BLaER1 (cell line): Measurements from ENCODE around the gene OSBP2.

Experiments
- H3K27ac ChIP-seq: shearing (Covaris generic); formaldehyde crosslinking; 2 replicates; pipeline ENCODE4 v1.8.1; 2022
- H3K27me3 ChIP-seq: shearing (Covaris generic); formaldehyde crosslinking; 2 replicates; pipeline ENCODE4 v1.8.1; 2022
- H3K36me3 ChIP-seq: shearing (Covaris generic); formaldehyde crosslinking; 2 replicates; pipeline ENCODE4 v1.8.1; 2022
- H3K4me1 ChIP-seq: shearing (Covaris generic); formaldehyde crosslinking; 2 replicates; pipeline ENCODE4 v1.8.1; 2022
- H3K4me2 ChIP-seq: shearing (Covaris generic); formaldehyde crosslinking; 2 replicates; pipeline ENCODE4 v1.8.1; 2022
- H3K4me3 ChIP-seq: shearing (Covaris generic); formaldehyde crosslinking; 2 replicates; pipeline ENCODE4 v1.8.1; 2022
- H3K9ac ChIP-seq: shearing (Covaris generic); formaldehyde crosslinking; 2 replicates; pipeline ENCODE4 v1.8.1; 2022
- H3K9me3 ChIP-seq: shearing (Covaris generic); formaldehyde crosslinking; 2 replicates; pipeline ENCODE4 v1.8.1; 2022
- H4K20me1 ChIP-seq: shearing (Covaris generic); formaldehyde crosslinking; 2 replicates; pipeline ENCODE4 v1.8.1; 2022
- Cebpa-rat ChIP-seq: shearing (Covaris generic); IDR thresholded peaks from 2 replicates; pipeline ENCODE4 v1.8.1; 2022

The OSBP2 gene

DNA sequence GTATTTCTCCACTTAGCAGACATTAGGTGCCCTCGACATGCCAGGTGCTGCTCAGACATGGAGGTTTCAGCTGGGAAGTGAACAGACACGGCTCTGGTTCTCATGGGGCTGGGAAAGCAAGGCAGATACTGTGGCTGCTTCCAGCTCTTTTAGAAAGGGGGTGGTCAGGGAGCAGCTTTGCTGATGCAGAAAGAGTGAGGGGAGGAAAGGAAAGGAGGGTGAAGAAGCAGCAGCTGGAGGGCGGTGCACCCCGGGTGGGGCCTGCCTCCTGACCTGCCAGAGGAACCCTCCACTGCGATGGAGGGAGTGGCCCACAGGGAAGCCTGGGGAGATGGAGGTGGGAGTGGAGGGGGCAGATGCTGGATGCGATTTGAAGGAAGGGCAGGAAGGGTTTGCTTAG lies 197.1 kb downstream of the OSBP2 start:
- no peaks in the 10 kb centered on the region for H3K27me3 ChIP-seq
- peak overlapping the region; percentile 59 for H3K27ac ChIP-seq
- no peak overlapping the region for H3K9ac ChIP-seq
- H3K4me3 ChIP-seq: no peak overlapping the region
- H3K4me2 ChIP-seq: peak overlapping the region; percentile 65
- H4K20me1 ChIP-seq: no peaks in the 10 kb centered on the region
- peaks cover 12% of the 10 kb centered on the region; the same call in 1 of the 2 replicates for H3K36me3 ChIP-seq
- no peaks in the 10 kb centered on the region for H3K9me3 ChIP-seq
- no peak for TF ChIP-seq Cebpa-rat
- peaks cover 39% of the 10 kb centered on the region for H3K4me1 ChIP-seq

DNA sequence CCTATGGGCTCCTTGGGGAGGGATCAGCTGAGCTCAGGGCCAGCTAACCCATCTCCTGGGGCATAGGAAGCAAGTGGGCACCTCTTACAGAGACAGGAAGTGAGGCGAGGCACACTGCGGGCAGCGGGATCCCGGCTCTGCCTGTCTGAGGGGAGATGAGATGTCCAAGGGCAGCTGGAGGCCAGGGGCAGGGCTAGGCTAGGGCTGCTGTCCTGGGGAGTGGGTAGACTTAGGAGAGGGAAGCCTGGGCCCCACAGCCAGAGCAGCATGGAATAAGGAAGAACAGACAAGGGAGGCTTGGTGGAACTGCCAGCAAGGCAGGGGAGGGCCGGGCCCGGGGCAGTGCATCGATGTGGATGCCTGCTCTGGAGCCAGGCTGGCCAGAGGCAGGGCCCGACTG lies 197.6 kb downstream of the OSBP2 start:
- Histone ChIP-seq H3K4me3 (no peak overlapping the region), H3K27me3 (no peaks in the 10 kb centered on the region), H3K9ac (no peak overlapping the region), H3K36me3 (peaks cover 12% of the 10 kb centered on the region; the same call in 1 of the 2 replicates), H4K20me1 (no peaks in the 10 kb centered on the region), H3K27ac (peak overlapping the region; percentile 59), H3K4me1 (peaks cover 39% of the 10 kb centered on the region), H3K9me3 (no peaks in the 10 kb centered on the region), H3K4me2 (peak overlapping the region; percentile 65)
- TF ChIP-seq Cebpa-rat: no peak

DNA sequence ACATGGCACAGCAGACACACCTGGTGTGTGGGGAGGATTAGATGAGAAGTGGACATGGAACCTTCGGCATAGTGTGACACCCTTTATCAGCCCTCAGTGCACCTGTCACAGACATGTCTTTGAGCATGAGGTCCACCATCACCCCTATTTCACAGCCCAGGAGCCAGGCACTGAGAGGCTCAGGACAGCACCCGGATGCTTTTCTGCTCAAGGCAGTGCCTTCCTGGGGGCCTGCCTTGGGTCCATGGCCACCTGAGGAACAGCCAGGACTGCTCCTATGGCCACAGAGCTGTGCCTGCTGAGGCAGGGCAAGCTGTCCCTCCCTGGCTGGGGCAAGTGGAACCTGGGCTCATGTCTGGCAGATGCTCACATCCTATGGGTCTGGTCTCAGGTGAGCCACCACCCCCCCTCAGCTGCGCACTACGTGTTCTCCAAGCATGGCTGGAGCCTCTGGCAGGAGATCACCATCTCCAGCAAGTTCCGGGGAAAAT lies 198.1 kb downstream of the OSBP2 start:
- no peak overlapping the region for H3K9ac ChIP-seq
- peak overlapping the region; percentile 65; the same call in 1 of the 2 replicates for H3K4me2 ChIP-seq
- no peak for TF ChIP-seq Cebpa-rat
- H4K20me1 ChIP-seq: no peaks in the 10 kb centered on the region
- no peak overlapping the region for H3K27ac ChIP-seq
- H3K27me3 ChIP-seq: no peaks in the 10 kb centered on the region
- peaks cover 12% of the 10 kb centered on the region; the same call in 1 of the 2 replicates for H3K36me3 ChIP-seq
- no peak overlapping the region for H3K4me3 ChIP-seq
- H3K4me1 ChIP-seq: peaks cover 39% of the 10 kb centered on the region
- no peaks in the 10 kb centered on the region for H3K9me3 ChIP-seq

DNA sequence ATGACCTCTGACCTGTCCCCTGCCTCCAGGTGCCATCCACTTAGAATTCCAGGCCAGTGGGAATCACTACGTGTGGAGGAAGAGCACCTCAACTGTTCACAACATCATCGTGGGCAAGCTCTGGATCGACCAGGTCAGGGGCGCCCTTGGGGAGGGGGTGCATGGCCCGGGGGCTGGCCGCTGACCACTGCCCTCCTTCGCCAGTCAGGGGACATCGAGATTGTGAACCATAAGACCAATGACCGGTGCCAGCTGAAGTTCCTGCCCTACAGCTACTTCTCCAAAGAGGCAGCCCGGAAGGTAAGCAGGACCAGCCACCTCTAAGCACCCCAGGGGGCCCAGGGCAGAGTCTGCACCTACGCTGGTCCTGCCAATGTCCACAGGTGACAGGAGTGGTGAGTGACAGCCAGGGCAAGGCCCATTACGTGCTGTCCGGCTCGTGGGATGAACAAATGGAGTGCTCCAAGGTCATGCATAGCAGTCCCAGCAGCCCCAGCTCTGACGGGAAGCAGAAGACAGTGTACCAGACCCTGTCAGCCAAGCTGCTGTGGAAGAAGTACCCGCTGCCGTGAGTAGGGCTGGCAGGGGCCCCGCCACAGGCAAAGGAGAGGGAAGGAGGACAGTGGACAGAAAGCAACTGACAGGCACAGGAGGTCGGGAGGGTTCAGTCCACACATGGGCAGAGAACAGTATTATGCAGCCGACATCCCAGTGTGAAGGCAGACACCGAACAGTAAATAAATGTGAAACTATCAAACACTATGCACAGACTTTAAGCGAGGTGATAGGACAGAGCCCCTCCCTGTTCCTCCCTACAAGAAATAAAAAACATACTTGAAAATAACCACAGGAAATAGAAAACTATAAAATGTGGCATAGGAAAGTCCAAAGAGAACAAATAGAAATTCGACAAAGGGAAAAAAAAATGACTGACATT lies 199.0 kb downstream of the OSBP2 start:
- Histone ChIP-seq H3K27me3 (no peaks in the 10 kb centered on the region), H3K4me1 (peaks cover 39% of the 10 kb centered on the region), H3K9me3 (peaks cover 7% of the 10 kb centered on the region), H3K4me3 (no peak overlapping the region), H3K4me2 (peak overlapping the region; percentile 11), H3K36me3 (peaks cover 12% of the 10 kb centered on the region; the same call in 1 of the 2 replicates), H4K20me1 (no peaks in the 10 kb centered on the region), H3K27ac (peak overlapping the region; percentile 15; the same call in 1 of the 2 replicates), H3K9ac (peak overlapping the region; percentile 19; the same call in 1 of the 2 replicates)
- no peak for TF ChIP-seq Cebpa-rat

DNA sequence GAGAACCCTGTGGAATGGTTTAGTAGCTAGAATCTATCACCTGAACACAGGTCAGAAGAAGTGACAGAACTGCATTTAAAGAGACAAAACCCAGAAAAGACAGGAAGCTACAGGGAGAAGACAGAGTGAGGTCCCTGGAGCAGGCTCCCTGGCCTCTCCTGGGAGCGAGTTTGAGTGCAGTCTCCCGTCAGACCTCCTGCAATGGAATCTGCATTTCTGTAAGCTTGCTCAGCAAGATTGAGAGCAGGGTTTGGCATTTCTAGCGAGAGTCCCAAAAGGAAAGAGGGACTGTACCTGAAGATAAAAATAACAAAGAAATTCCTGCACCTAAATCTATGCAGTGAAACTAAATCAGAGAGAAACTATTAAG lies 199.7 kb downstream of the OSBP2 start:
- H3K4me1 ChIP-seq: peaks cover 39% of the 10 kb centered on the region
- no peak overlapping the region for H3K4me3 ChIP-seq
- no peaks in the 10 kb centered on the region for H3K27me3 ChIP-seq
- H3K9me3 ChIP-seq: peaks cover 14% of the 10 kb centered on the region
- no peak for TF ChIP-seq Cebpa-rat
- no peak overlapping the region for H3K9ac ChIP-seq
- peak overlapping the region; percentile 11; the same call in 1 of the 2 replicates for H3K4me2 ChIP-seq
- H3K27ac ChIP-seq: no peak overlapping the region; the same call in 1 of the 2 replicates
- H3K36me3 ChIP-seq: peaks cover 14% of the 10 kb centered on the region
- no peaks in the 10 kb centered on the region for H4K20me1 ChIP-seq

DNA sequence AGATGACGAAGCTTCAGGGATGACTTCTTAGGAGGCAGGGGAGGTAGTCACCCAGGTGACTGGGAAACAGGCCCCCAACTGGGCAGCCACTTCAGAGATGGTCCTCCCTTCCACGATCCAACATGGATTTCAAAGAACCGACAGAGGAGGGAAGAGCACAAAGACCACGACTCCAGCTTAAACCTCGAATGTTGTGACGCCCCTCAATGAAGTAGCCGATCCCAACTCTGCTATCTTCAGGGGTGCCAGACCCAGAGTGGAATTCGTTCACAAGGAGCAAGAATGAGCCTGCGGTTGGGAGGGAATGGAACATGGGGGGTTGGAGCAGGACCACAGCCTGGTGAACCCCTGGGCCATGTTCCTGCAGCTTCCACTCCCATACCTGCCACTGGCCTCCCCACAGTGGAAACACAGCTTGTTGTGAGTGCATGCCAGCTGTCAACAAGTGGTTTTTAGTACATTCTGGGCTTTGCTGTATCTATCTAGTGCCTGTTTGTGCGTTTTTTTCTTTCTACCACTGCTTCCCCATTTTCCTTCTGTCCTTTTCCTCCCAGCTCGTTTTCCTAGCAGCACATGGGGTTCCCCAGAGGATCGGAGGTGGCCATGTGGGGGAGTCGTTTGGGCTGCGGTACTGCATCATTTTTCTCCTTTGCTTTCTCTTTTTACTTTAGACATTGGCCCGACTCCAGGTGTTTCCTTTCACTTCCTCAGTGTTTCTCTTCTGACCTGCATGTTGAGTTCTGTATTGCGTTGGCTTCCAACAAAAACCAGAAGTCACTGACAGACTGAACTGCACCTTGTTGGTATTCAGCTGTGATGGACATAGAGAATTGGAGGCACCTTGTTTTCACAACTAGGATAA lies 208.1 kb downstream of the OSBP2 start:
- peaks cover 8% of the 10 kb centered on the region for H3K36me3 ChIP-seq
- peak overlapping the region; percentile 16; the same call in 1 of the 2 replicates for H3K4me2 ChIP-seq
- no peaks in the 10 kb centered on the region for H4K20me1 ChIP-seq
- TF ChIP-seq Cebpa-rat: no peak
- H3K4me1 ChIP-seq: peaks cover 11% of the 10 kb centered on the region
- H3K27ac ChIP-seq: no peak overlapping the region
- no peaks in the 10 kb centered on the region for H3K27me3 ChIP-seq
- no peak overlapping the region for H3K4me3 ChIP-seq
- H3K9ac ChIP-seq: no peak overlapping the region
- peaks cover 28% of the 10 kb centered on the region for H3K9me3 ChIP-seq

DNA sequence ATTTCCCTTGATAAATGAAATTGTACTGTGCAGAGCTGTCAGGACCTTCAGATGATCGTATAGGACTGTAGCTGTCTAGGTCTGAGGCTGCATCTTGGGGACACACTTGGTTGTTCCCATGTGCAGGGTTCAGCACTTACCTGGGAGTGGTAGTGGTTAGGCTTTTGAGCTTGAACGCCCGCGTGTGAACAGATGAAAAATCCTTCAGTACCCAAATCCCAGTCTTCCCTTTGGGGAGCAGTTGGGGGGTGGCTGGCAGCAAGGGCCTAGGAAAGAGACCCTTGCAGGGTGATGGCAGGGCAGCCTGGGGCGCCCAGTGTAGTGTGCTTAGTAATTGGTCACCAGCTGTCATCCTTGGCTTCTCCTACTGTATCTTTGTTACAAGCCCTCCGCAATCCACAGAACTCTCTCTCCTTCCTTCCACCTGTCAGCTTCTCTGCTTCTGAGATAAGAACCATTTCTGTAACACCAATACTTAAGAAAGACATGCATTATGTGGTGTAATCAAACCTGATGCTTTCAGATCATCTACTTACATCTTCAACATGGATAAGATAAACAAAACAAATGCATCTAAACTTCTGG lies 209.3 kb downstream of the OSBP2 start:
- Histone ChIP-seq H3K27me3 (no peaks in the 10 kb centered on the region), H3K36me3 (peaks cover 8% of the 10 kb centered on the region), H3K27ac (no peak overlapping the region), H3K4me3 (no peak overlapping the region), H3K4me2 (no peak overlapping the region), H3K4me1 (peaks cover 15% of the 10 kb centered on the region), H3K9me3 (peaks cover 18% of the 10 kb centered on the region), H4K20me1 (no peaks in the 10 kb centered on the region), H3K9ac (no peak overlapping the region)
- TF ChIP-seq Cebpa-rat: no peak

DNA sequence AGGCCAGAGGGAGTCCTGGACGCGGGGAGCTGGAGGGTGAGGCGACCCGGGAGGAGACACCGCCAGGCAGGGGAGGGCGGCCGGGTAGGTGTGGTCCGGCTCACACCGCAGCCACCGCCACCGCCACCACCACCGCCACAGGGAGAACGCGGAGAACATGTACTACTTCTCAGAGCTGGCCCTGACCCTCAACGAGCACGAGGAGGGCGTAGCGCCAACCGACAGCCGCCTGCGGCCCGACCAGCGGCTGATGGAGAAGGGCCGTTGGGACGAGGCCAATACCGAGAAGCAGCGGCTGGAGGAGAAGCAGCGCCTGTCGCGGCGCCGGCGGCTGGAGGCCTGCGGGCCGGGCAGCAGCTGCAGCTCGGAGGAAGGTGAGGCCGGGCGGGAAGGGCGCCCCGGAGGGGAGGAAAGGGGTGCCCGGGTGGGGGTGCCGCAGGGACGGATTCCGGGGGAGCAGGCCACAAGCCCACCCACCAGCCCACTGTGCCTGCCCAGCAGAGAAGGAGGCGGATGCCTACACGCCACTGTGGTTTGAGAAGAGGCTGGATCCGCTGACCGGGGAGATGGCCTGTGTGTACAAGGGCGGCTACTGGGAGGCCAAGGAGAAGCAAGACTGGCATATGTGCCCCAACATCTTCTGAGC lies 211.1 kb downstream of the OSBP2 start:
- no peak overlapping the region for H3K27ac ChIP-seq
- peaks cover 15% of the 10 kb centered on the region for H3K4me1 ChIP-seq
- H4K20me1 ChIP-seq: no peaks in the 10 kb centered on the region
- H3K36me3 ChIP-seq: peaks cover 6% of the 10 kb centered on the region; the same call in 1 of the 2 replicates
- no peak overlapping the region for H3K4me2 ChIP-seq
- no peak for TF ChIP-seq Cebpa-rat
- H3K4me3 ChIP-seq: no peak overlapping the region
- no peaks in the 10 kb centered on the region for H3K27me3 ChIP-seq
- H3K9ac ChIP-seq: no peak overlapping the region
- 0 out of 2 replicates have a peak, but pooled peaks cover 3% of the 10 kb centered on the region for H3K9me3 ChIP-seq

DNA sequence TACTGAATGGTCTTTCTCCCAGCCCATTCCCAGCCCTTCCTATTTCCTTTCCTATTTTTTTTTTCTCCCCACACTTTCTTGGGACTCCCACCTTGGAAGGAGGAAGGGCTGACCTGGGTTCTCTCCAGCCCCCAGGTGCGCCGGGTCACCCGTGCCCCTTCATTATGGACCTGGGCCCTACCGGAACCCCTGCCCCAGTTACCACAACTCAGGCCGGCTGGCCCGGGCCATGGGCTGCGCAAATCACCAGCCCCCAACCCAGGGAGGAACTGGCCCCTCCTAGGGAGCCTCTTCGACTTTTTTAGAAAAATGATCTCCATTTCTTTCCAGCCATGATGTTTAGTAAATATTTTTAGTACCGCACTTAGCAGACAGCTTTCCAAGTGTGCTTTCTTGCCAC lies 211.7 kb downstream of the OSBP2 start:
- Histone ChIP-seq H3K27ac (no peak overlapping the region), H4K20me1 (no peaks in the 10 kb centered on the region), H3K9me3 (no peaks in the 10 kb centered on the region), H3K9ac (no peak overlapping the region), H3K27me3 (no peaks in the 10 kb centered on the region), H3K4me3 (no peak overlapping the region), H3K36me3 (peaks cover 6% of the 10 kb centered on the region; the same call in 1 of the 2 replicates), H3K4me1 (peaks cover 15% of the 10 kb centered on the region), H3K4me2 (no peak overlapping the region)
- TF ChIP-seq Cebpa-rat: no peak
